OCI-LY7 (cell line): Measurements from ENCODE around the gene SLC9C1. TPM values are rescaled to one million over a fixed set of nuclear protein-coding genes. Genes with fewer than 3 reads are reported as not detected.

Experiments
- BruUV-seq: library from RNA; stranded (reverse); fragments of 400-500 nt; replicated peaks from 2 replicates; lab custom pipeline; 2021; lab: Mats Ljungman, UMichigan
- CTCF ChIA-PET: fragments of 300-600 bp; sonication (Branson Sonifier 250); formaldehyde crosslinking; loops from one replicate; lab custom pipeline; 2022; ENCODE audit warnings: antibody characterized with exemption; ENCODE audit not compliant: unreplicated experiment; lab: Charles Lee
- POLR2A ChIA-PET: fragments of 300-600 bp; sonication (Branson Sonifier 250); formaldehyde crosslinking; loops from one replicate; lab custom pipeline; 2022; ENCODE audit warnings: antibody characterized with exemption; lab: Charles Lee
- DNase-seq: peaks from one replicate; pipeline ENCODE4 v3.0.0-alpha.2; 2015; ENCODE audit warnings: low spot score
- H2AFZ ChIP-seq: fragments of 200-600 bp; sonication (generic), shearing (Covaris generic); 2 replicates; pipeline ENCODE4 v1.6.1; 2014; ENCODE audit warnings: mild to moderate bottlenecking, antibody characterized with exemption, low read length, moderate library complexity
- H3K27ac ChIP-seq: fragments of 200-600 bp; sonication (generic); 2 replicates; pipeline ENCODE4 v1.5.1; 2014; ENCODE audit warnings: mixed run types, low read depth, mild to moderate bottlenecking, moderate library complexity, low read length, inconsistent platforms; ENCODE audit not compliant: poor library complexity, severe bottlenecking
- H3K36me3 ChIP-seq: fragments of 200-600 bp; sonication (generic); 2 replicates; pipeline ENCODE4 v1.6.1; 2014; ENCODE audit warnings: mild to moderate bottlenecking, antibody characterized with exemption, low read length, moderate library complexity, mixed read lengths; ENCODE audit not compliant: insufficient read depth
- H3K4me1 ChIP-seq: fragments of 200-600 bp; sonication (generic); 2 replicates; pipeline ENCODE4 v1.5.1; 2014; ENCODE audit warnings: mild to moderate bottlenecking, low read length; ENCODE audit not compliant: insufficient read depth, poor library complexity, severe bottlenecking
- H3K4me2 ChIP-seq: fragments of 200-600 bp; sonication (generic); 2 replicates; pipeline ENCODE4 v1.6.1; 2014; ENCODE audit warnings: mild to moderate bottlenecking, low read length
- H3K4me3 ChIP-seq: fragments of 200-600 bp; sonication (generic); 2 replicates; pipeline ENCODE4 v1.5.1; 2014; ENCODE audit warnings: mild to moderate bottlenecking, low read depth, low read length; ENCODE audit not compliant: poor library complexity, severe bottlenecking
- H3K79me2 ChIP-seq: fragments of 200-600 bp; sonication (generic); 2 replicates; pipeline ENCODE4 v1.6.1; 2016; ENCODE audit warnings: low read depth, mild to moderate bottlenecking, low read length, moderate library complexity, mixed read lengths; ENCODE audit not compliant: insufficient read depth
- H3K9me2 ChIP-seq: fragments of 200-600 bp; sonication (generic); 2 replicates; pipeline ENCODE4 v1.6.1; 2016; ENCODE audit warnings: mild to moderate bottlenecking, low read length, mixed read lengths; ENCODE audit not compliant: insufficient read depth
- H3K9me3 ChIP-seq: fragments of 200-600 bp; sonication (generic); 2 replicates; pipeline ENCODE4 v1.6.1; 2014; ENCODE audit warnings: mild to moderate bottlenecking, mixed run types, low read length, mixed read lengths
- H4K20me1 ChIP-seq: fragments of 200-600 bp; sonication (generic); 2 replicates; pipeline ENCODE4 v1.6.1; 2014; ENCODE audit warnings: mild to moderate bottlenecking, antibody characterized with exemption, low read length, moderate library complexity, mixed read lengths; ENCODE audit not compliant: insufficient read depth
- EZH2phosphoT487 ChIP-seq: fragments of 200-600 bp; sonication (generic); IDR thresholded peaks from 2 replicates; pipeline ENCODE4 v1.6.1; 2018; ENCODE audit warnings: low read depth, borderline replicate concordance, mild to moderate bottlenecking, mixed run types, antibody characterized with exemption, low read length, moderate library complexity, mixed read lengths
- intact Hi-C: fragments of 100-400 bp; cut with micrococcal nuclease; formaldehyde crosslinking; loops from one replicate; pipeline ENCODE4 v1.10.0; 2022; ENCODE audit not compliant: unreplicated experiment
- total RNA-seq, 2 experiments: library from RNA; depleted of rRNA in 1 of 2; stranded (reverse); fragments of >200 nt in 1 of 2; shearing (Covaris generic) in 1 of 2; gene quantifications; 2 replicates each; pipeline ENCODE4 v1.2.3, GENCODE V29; 2014 to 2022
- TF ChIP-seq, protein P1 (sequence below): fragments of 200-600 bp; sonication (generic); conservative IDR thresholded peaks from 2 replicates; pipeline ENCODE4 v1.5.1; 2014; ENCODE audit warnings: mild to moderate bottlenecking, antibody characterized with exemption, low read length, moderate library complexity, mixed read lengths

The SLC9C1 gene
- total RNA-seq, 2 experiments from 2014 or later, result not detected

GRCh38 chr3:112132088-112132487 lies 161.9 kb downstream of the SLC9C1 start:
- TF ChIP-seq EZH2phosphoT487, result no peak
- TF ChIP-seq, protein P1, sequence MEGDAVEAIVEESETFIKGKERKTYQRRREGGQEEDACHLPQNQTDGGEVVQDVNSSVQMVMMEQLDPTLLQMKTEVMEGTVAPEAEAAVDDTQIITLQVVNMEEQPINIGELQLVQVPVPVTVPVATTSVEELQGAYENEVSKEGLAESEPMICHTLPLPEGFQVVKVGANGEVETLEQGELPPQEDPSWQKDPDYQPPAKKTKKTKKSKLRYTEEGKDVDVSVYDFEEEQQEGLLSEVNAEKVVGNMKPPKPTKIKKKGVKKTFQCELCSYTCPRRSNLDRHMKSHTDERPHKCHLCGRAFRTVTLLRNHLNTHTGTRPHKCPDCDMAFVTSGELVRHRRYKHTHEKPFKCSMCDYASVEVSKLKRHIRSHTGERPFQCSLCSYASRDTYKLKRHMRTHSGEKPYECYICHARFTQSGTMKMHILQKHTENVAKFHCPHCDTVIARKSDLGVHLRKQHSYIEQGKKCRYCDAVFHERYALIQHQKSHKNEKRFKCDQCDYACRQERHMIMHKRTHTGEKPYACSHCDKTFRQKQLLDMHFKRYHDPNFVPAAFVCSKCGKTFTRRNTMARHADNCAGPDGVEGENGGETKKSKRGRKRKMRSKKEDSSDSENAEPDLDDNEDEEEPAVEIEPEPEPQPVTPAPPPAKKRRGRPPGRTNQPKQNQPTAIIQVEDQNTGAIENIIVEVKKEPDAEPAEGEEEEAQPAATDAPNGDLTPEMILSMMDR, result no peak
- Histone ChIP-seq H3K36me3 (peaks cover 51% of the 10 kb centered on the region), H3K4me3 (peak overlapping the region; percentile 86), H3K9me2 (no peaks in the 10 kb centered on the region), H2AFZ (no peak overlapping the region), H4K20me1 (no peaks in the 10 kb centered on the region), H3K9me3 (no peaks in the 10 kb centered on the region), H3K4me1 (peaks cover 80% of the 10 kb centered on the region), H3K79me2 (peaks cover 85% of the 10 kb centered on the region), H3K4me2 (peak overlapping the region; percentile 99), H3K27ac (peak overlapping the region; percentile 99)
- intact Hi-C loops, result loop anchor here (1.0 to 2.0 kb wide), 2 partner anchors 18 to 367 kb away; partner anchors contain the start of gene BTLA
- no TSS peak for BruUV-seq
- ChIA-PET CTCF (interaction anchor here (0.9 kb wide), 1 partner anchor 17 kb away, joined by 3 read pairs; no protein-coding TSS in a partner anchor), POLR2A (interaction anchor here (0.6 to 16.9 kb wide), 13 partner anchors 8 to 887 kb away, joined by 3 to 566 read pairs (median 6); partner anchors contain the start of gene BTLA)
- DNase-seq, result peak; percentile 60

GRCh38 chr3:112131111-112131510 lies 162.9 kb downstream of the SLC9C1 start:
- Histone ChIP-seq H2AFZ (no peak overlapping the region), H3K4me1 (peaks cover 80% of the 10 kb centered on the region), H3K9me2 (no peaks in the 10 kb centered on the region), H3K4me3 (peak overlapping the region; percentile 86), H3K9me3 (no peaks in the 10 kb centered on the region), H3K27ac (peak overlapping the region; percentile 99), H4K20me1 (no peaks in the 10 kb centered on the region), H3K4me2 (peak overlapping the region; percentile 99), H3K36me3 (peaks cover 61% of the 10 kb centered on the region), H3K79me2 (peaks cover 95% of the 10 kb centered on the region)
- DNase-seq, result peak; percentile 72
- ChIA-PET CTCF (no interaction called here), POLR2A (interaction anchor here (0.7 to 16.9 kb wide), 9 partner anchors 7 to 431 kb away, joined by 3 to 566 read pairs (median 4); partner anchors contain the start of genes ATG3, BTLA and SLC35A5)
- no TSS peak for BruUV-seq
- no peak for TF ChIP-seq EZH2phosphoT487
- TF ChIP-seq, protein P1, result no peak
- intact Hi-C loops, result no loop called here

GRCh38 chr3:112130638-112130993 lies 163.4 kb downstream of the SLC9C1 start:
- H3K4me2 ChIP-seq, result peak overlapping the region; percentile 99
- peak overlapping the region; percentile 86 for H3K4me3 ChIP-seq
- CTCF ChIA-PET, result no interaction called here
- no peaks in the 10 kb centered on the region for H3K9me3 ChIP-seq
- H3K9me2 ChIP-seq, result no peaks in the 10 kb centered on the region
- peaks cover 96% of the 10 kb centered on the region for H3K79me2 ChIP-seq
- H3K4me1 ChIP-seq, result peaks cover 80% of the 10 kb centered on the region
- DNase-seq, result peak; percentile 57
- H3K36me3 ChIP-seq, result peaks cover 66% of the 10 kb centered on the region
- H2AFZ ChIP-seq, result no peak overlapping the region
- intact Hi-C loops, result no loop called here
- POLR2A ChIA-PET, result interaction anchor here (0.7 to 16.9 kb wide), 9 partner anchors 7 to 431 kb away, joined by 3 to 566 read pairs (median 6); partner anchors contain the start of genes ATG3, BTLA and SLC35A5
- no peaks in the 10 kb centered on the region for H4K20me1 ChIP-seq
- TF ChIP-seq EZH2phosphoT487, result no peak
- TF ChIP-seq, protein P1, result no peak
- BruUV-seq, result no TSS peak
- H3K27ac ChIP-seq, result peak overlapping the region; percentile 99
